ENCODE measurements around the gene MCU. TPM values are rescaled to one million over a fixed set of nuclear protein-coding genes. Genes with fewer than 3 reads are reported as not detected.
A peak's percentile ranks its signal among the peaks of the same experiment; 100 is the strongest.

MCU gene
- total and polyA plus RNA-seq, 2 experiments from 2014 or later = 31.6 to 41.7 TPM

- Histone ChIP-seq H4K20me1 (ENCODE audit: insufficient read depth, poor library complexity, severe bottlenecking) (no peaks in the 10 kb centered on the region), H3K27ac (no peak overlapping the region), H3K79me2 (no peaks in the 10 kb centered on the region), H3K9me2 (replicated peaks; ENCODE audit: insufficient read depth) (no peaks in the 10 kb centered on the region), H3K4me3 (no peak overlapping the region), H3K36me3 (replicated peaks; ENCODE audit: insufficient read depth, low read depth) (no peaks in the 10 kb centered on the region), H3K27me3 (no peaks in the 10 kb centered on the region), H2AFZ (no peak overlapping the region), H3K9me3 (ENCODE audit: low read depth) (no peaks in the 10 kb centered on the region), H3K4me1 (ENCODE audit: insufficient read depth) (no peaks in the 10 kb centered on the region), H3K4me2 (no peak overlapping the region)
- TF ChIP-seq, protein P1, sequence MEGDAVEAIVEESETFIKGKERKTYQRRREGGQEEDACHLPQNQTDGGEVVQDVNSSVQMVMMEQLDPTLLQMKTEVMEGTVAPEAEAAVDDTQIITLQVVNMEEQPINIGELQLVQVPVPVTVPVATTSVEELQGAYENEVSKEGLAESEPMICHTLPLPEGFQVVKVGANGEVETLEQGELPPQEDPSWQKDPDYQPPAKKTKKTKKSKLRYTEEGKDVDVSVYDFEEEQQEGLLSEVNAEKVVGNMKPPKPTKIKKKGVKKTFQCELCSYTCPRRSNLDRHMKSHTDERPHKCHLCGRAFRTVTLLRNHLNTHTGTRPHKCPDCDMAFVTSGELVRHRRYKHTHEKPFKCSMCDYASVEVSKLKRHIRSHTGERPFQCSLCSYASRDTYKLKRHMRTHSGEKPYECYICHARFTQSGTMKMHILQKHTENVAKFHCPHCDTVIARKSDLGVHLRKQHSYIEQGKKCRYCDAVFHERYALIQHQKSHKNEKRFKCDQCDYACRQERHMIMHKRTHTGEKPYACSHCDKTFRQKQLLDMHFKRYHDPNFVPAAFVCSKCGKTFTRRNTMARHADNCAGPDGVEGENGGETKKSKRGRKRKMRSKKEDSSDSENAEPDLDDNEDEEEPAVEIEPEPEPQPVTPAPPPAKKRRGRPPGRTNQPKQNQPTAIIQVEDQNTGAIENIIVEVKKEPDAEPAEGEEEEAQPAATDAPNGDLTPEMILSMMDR (IDR thresholded peaks at IDR 0.05; ENCODE audit: poor library complexity) = no peak
- TF ChIP-seq EZH2phosphoT487 (IDR thresholded peaks at IDR 0.05; ENCODE audit: low read depth, severe bottlenecking, unreplicated experiment) = no peak
- no peak for TF ChIP-seq EZH2 (IDR thresholded peaks at IDR 0.05; ENCODE audit: borderline replicate concordance)
- no peak for DNase-seq (ENCODE audit: low spot score)
These were observed 31.7 kb upstream of the MCU start for GRCh38 chr10:72660220-72660619.

GRCh38 chr10:72661431-72661830, 30.5 kb upstream of the MCU start:
- H3K36me3 ChIP-seq (replicated peaks; ENCODE audit: insufficient read depth, low read depth) = no peaks in the 10 kb centered on the region
- H3K9me3 ChIP-seq (ENCODE audit: low read depth) = no peaks in the 10 kb centered on the region
- no peak overlapping the region for H2AFZ ChIP-seq
- no peaks in the 10 kb centered on the region for H3K27me3 ChIP-seq
- H3K4me3 ChIP-seq = no peak overlapping the region
- H3K4me1 ChIP-seq (ENCODE audit: insufficient read depth) = no peaks in the 10 kb centered on the region
- DNase-seq (ENCODE audit: low spot score) = peak; percentile 27
- H3K27ac ChIP-seq = peak overlapping the region; percentile 78
- WGBS (ENCODE audit: low lambda C conversion rate, missing lambda C conversion rate) = 91% methylated on average over 1 of the region's 1 CpG
- H4K20me1 ChIP-seq (ENCODE audit: insufficient read depth, poor library complexity, severe bottlenecking) = no peaks in the 10 kb centered on the region
- H3K79me2 ChIP-seq = no peaks in the 10 kb centered on the region
- no peak overlapping the region for H3K4me2 ChIP-seq
- TF ChIP-seq, protein P1 (IDR thresholded peaks at IDR 0.05; ENCODE audit: poor library complexity) = no peak
- no peak for TF ChIP-seq EZH2phosphoT487 (IDR thresholded peaks at IDR 0.05; ENCODE audit: low read depth, severe bottlenecking, unreplicated experiment)
- H3K9me2 ChIP-seq (replicated peaks; ENCODE audit: insufficient read depth) = no peaks in the 10 kb centered on the region

DNA sequence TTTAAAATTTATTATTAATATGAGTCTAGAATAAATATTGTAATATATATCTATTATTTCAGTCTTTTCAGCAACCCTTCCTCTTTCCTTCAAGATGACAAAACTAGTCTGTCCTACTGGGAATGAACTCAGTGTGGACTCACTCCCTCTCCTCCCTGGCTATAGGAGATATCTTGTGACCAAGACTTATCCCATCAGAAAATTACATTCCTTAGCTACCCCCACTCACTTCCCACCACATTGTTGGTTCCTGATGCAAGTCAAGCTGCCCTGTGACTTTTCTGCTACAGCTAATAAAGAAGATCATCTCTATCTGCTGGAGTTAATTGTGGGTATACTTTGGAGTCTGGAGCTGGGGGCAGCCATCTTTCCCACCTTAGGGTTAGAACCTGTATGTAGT, 28.0 kb upstream of the MCU start:
- no peak overlapping the region for H3K4me2 ChIP-seq
- no peaks in the 10 kb centered on the region for H3K9me2 ChIP-seq (replicated peaks; ENCODE audit: insufficient read depth)
- no peak for DNase-seq (ENCODE audit: low spot score)
- H3K4me1 ChIP-seq (ENCODE audit: insufficient read depth) = no peaks in the 10 kb centered on the region
- H3K79me2 ChIP-seq = no peaks in the 10 kb centered on the region
- H4K20me1 ChIP-seq (ENCODE audit: insufficient read depth, poor library complexity, severe bottlenecking) = no peaks in the 10 kb centered on the region
- no peak overlapping the region for H2AFZ ChIP-seq
- no peaks in the 10 kb centered on the region for H3K9me3 ChIP-seq (ENCODE audit: low read depth)
- H3K36me3 ChIP-seq (replicated peaks; ENCODE audit: insufficient read depth, low read depth) = no peaks in the 10 kb centered on the region
- no peaks in the 10 kb centered on the region for H3K27me3 ChIP-seq
- TF ChIP-seq, protein P1 (IDR thresholded peaks at IDR 0.05; ENCODE audit: poor library complexity) = no peak
- TF ChIP-seq EZH2phosphoT487 (IDR thresholded peaks at IDR 0.05; ENCODE audit: low read depth, severe bottlenecking, unreplicated experiment) = no peak
- TF ChIP-seq EZH2 (IDR thresholded peaks at IDR 0.05; ENCODE audit: borderline replicate concordance) = no peak
- H3K4me3 ChIP-seq = no peak overlapping the region
- no peak overlapping the region for H3K27ac ChIP-seq

GRCh38 chr10:72665925-72666324, 26.0 kb upstream of the MCU start:
- Histone ChIP-seq H2AFZ (no peak overlapping the region), H4K20me1 (ENCODE audit: insufficient read depth, poor library complexity, severe bottlenecking) (no peaks in the 10 kb centered on the region), H3K4me1 (ENCODE audit: insufficient read depth) (no peaks in the 10 kb centered on the region), H3K27me3 (no peaks in the 10 kb centered on the region), H3K9me3 (ENCODE audit: low read depth) (no peaks in the 10 kb centered on the region), H3K4me2 (no peak overlapping the region), H3K9me2 (replicated peaks; ENCODE audit: insufficient read depth) (no peaks in the 10 kb centered on the region), H3K79me2 (no peaks in the 10 kb centered on the region), H3K27ac (no peak overlapping the region), H3K36me3 (replicated peaks; ENCODE audit: insufficient read depth, low read depth) (no peaks in the 10 kb centered on the region), H3K4me3 (no peak overlapping the region)
- no peak for DNase-seq (ENCODE audit: low spot score)
- 91% methylated on average over 4 of the region's 4 CpGs for WGBS (ENCODE audit: low lambda C conversion rate, missing lambda C conversion rate)
- TF ChIP-seq EZH2phosphoT487 (IDR thresholded peaks at IDR 0.05; ENCODE audit: low read depth, severe bottlenecking, unreplicated experiment) (no peak), EZH2 (IDR thresholded peaks at IDR 0.05; ENCODE audit: borderline replicate concordance) (no peak)
- TF ChIP-seq, protein P1 (IDR thresholded peaks at IDR 0.05; ENCODE audit: poor library complexity) = no peak
